Ramos (cell line): ENCODE results near the gene WBP1L.

Source experiments
- in situ Hi-C: fragments of 300-500 bp; cut with MboI; formaldehyde crosslinking; loops from one replicate; pipeline ENCODE4 v1.14.3; 2022; ENCODE audit warnings: low sequenced_read_pairs; ENCODE audit not compliant: unreplicated experiment

Gene WBP1L

GRCh38 chr10:102776779-102777456, 33.2 kb downstream of the WBP1L start:
- in situ Hi-C loops = no loop called here

DNA sequence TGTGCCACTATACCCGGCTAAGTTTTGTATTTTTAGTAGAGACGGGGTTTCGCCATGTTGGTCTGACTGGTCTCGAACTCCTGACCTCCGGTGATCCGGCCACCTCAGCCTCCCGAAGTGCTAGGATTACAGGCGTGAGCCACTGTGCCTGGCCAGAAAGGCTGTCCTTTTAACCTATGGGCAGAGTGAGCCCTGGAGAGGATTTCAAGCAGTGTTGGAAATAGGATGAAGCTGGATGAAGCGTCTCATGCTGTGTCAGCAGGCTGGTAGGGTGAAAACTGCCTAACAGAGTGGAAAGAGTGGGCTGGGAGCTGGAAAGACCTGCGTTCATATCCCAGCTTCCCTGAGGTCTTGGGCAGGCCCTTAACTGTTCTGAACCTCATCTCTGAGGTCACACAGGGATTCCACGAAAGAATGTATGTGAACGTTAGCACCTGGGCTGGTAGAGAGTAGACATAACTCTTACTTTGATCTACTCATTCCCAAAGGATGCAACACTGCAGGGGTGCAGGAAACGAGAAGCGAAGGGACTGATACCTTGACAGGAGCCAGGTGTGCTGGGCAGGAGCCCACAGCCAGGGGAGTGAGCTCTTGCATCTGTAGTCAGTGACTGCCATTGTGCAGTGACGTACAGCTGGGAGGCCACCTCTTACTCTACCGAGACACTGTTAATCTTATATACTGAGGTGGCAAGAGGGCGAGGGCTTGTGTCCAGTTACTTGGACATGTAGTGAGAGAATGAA, 34.1 kb downstream of the WBP1L start:
- in situ Hi-C loops = no loop called here

GRCh38 chr10:102778781-102779180, 35.0 kb downstream of the WBP1L start:
- in situ Hi-C loops = no loop called here

DNA sequence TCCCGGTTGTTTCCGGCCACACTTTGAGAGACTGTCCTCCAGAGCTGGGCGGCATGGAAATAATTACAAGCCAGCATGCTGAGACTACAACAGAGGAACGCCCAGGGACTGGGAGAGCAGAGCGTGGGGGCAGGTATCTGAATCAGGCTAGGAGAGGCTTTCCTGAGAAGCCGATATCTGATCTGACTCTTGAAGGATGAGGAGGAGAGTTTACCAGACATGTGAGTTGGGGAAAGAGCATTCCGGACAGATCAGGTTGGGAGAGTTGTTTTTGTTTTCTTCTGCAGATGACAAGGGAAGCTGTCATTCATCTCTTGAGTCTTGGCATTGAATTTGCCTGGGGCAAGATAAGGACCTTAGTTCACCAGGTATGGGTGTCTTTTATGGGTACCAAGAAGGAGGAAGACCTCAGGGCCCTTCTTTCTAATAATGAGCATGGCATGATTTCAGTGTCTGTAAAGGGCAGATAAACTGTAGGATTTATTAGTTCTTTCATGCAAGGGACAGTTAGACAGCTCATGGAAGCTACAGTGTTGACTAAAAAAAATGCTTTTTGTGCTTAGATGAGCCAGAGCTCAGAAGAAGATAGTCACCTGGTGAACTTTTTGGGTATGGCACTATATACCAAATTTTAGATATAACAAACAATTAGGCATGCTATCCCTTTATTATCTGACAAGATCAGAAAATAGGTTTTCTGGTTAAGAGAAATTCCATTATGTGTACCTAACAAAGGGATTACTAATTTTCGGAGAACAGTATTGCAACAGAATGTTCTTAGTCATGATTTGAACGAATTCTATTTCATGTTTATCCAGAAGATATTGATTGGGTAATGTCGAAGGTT, 36.2 kb downstream of the WBP1L start:
- in situ Hi-C loops = no loop called here

- in situ Hi-C loops = no loop called here
Measured at GRCh38 chr10:102780527-102780808, 36.7 kb downstream of the WBP1L start.

GRCh38 chr10:102781090-102781920, 37.6 kb downstream of the WBP1L start:
- in situ Hi-C loops = no loop called here

DNA sequence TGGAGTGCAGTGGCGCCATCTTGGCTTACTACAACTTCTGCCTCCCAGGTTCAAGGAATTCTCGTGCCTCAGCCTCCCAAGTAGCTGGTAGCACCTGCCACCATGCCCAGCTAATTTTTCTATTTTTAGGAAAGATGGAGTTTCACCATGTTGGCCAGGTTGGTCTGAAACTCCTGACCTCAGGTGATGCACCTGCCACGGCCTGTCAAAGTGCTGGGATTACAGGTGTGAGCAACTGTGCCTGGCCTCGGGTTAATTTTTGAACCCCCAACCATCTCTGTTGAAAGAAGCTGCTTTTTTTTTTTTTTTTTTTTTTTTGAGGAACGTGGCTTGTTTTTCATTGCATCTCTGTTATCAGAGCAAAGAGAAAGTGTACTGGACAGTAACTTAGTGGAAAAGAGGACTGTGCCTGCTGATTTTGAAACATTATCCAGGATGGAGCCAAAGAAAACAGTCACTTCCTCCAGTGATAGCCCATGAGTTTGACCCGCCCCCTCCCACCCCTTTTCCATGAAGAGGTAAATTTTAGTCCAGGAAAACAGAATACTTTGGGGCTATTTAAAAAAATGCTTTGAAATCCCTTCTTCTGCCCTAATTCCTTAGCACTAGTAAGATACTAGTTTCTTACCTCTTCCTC, 38.3 kb downstream of the WBP1L start:
- in situ Hi-C loops = no loop called here

- in situ Hi-C loops = no loop called here
Measured at GRCh38 chr10:102782673-102783551, 39.2 kb downstream of the WBP1L start.

DNA sequence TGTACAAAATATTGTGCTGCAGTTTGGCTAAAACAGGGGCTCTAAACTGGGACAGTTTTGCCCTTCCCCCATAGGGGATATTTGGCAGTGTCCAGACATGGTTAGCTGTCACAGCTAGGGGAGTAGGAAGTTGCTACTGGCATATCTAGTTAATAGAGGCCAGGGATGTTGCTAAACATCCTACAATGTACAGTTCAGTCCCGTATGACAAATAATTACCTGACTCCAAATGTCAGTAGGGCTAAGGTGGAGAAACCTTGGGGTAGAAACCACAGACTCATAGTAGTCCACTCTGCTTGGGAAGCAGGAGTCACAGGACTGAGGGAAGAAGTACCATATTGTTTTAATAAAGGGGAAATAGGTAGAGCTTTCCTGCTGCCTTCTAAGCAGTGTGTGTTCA, 39.8 kb downstream of the WBP1L start:
- in situ Hi-C loops = no loop called here

DNA sequence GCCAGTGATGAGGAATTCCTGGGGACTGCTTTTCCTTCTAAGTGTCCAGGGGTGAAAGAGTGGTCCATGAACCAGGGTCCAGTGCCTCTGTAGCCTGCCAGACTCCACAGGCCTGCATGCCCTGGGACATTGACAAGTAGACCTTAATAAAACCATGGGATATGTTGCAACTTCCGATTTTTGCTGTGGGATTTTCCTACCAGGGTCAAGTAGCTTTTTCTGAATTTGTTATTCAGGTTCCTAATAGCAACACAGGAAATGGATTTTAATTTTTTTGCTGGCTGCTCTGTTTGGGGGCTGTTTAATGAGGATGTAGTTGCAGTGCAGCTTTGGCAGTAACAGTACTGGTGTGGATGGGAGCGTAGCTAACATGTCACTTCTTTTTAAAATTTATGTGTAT, 42.1 kb downstream of the WBP1L start:
- in situ Hi-C loops = no loop called here

GRCh38 chr10:102791754-102792395, 48.1 kb downstream of the WBP1L start:
- in situ Hi-C loops = no loop called here

- in situ Hi-C loops = no loop called here
Measured at GRCh38 chr10:102795453-102796406, 52.0 kb downstream of the WBP1L start.

GRCh38 chr10:102796407-102797176, 52.8 kb downstream of the WBP1L start:
- in situ Hi-C loops = no loop called here

DNA sequence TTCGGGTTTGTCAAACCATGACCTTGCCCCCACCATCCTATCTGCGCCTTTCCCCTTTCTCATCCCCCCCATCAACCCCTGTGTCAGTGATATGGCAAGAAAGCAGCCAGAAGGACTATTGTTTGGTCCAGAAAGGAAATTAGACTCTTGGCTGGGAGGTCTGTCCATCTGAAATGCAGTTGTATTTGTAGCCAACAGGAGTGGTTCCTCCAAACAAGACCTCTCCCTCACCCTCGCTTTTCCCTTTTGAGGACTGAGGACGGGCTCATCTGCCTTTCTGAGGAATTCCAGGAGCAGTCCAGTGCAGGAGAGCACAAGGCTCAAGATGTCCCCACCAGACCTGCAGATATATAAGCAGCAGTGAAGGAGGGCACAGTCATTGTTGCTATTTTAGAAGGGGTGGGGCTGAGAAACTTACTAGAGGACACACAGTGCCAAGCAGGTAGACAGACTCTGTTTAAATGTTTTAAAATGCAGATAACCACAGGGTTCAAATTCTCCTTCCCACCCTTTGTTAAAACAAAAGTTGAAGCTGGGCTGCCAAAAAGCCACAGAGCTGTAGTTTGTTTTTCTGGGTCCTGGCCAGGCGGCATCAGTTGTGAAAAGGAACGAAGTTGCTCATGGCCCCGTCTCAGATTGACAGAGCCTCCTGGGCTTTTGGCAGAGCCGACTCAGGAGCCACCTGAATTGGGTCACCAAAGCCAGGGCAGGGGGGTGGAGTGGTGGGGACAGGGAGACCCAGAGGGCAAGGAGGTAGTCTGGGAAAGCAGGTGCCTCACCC, 56.1 kb downstream of the WBP1L start:
- in situ Hi-C loops = no loop called here

DNA sequence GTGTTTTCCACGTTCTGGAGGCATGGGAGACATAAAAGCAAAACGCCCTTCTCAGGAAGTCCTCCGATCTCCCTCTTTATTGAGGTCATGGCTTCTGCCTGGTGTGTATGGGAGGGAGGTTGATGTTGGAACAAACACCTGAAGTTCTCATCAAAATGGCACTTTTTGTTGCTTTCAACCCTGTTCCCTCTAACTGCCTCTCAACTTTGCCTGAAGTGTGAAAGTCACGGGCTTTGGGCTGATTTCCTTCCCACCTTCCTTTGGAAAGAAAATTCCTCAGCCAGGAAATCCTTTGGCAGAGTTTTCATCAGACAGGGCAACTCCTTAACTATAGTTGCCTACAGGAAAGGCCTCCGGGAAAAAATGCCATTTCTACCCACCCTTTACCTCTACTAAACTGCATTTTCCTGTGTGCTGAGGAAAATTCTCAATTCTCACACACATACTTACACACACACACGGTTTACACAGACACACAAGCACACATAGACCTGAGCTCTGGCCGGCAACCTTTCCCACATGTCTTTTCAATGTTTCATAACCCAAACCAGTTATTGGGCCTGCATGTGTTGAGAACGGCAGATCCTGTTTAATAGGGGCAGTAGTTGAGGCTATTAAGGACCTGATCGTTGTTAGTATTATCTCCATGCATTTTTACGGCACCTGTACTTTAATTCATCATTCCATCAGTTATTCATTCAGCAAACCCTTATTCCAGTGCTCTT, 57.0 kb downstream of the WBP1L start:
- in situ Hi-C loops = no loop called here
